ENCODE measurements around the gene LRAT.
"Not testable (repeated sequence)": the region's sequence is repeated elsewhere in the genome, so short reads cannot be mapped to it uniquely, and the experiment has no call there.

Gene LRAT

DNA sequence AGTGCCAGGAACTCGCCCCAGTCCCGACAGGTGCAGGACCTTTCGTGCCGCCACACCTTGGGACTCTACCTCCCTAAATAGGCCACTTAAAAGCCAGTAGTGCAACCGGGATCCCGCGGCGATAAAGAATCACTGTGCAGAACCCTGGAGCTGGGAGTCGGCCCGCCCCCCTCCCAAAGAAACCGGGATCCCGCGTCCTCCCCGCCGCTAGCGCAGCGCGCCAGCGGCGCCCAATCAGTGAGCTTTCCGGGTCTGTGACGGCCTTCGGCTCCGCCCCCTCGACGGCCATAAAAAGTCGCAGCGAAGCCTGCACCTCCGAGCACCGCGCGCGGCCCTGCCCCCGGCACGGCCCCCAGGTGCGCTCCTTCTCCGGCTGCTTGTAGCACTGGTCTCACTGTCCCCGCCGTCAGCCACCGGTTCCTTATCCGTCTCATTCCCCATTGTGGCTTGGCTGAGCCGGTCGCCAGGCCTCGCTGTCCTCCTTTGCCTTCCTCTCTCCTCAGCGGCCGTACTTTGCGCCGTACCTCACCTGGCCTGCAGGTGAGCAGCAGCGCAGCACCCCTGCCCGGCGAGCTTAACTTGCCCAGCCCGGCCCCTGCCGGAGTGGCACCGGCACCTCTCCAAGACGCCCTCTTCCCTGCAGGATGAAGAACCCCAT is at the start of gene LRAT:
Gene LRAT, plus strand, starts transcription at position 318 of the 658 bp plus-strand sequence. Its CDS starts 327 bp downstream, at position 645.
- no peak for DNase-seq

DNA sequence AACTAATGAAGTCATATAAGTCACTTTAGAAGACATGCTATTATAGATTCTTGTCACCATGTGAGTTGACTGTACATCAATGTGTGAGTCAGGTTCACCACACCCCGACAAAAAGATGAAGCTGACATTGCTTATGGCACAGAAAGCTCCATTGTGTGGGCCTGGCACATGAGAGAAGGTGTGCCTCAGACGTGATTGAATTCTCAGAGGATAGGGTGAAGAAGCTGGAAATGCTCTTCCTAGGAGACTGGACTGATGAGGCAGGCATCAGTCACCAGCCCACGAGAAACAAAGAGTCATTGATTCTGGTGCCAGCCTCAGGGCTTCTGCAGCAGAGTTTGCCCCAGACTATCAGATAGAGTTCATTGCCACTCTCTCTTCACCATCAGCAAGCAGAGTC is 35.9 kb upstream of the LRAT start:
- DNase-seq, result no peak

DNA sequence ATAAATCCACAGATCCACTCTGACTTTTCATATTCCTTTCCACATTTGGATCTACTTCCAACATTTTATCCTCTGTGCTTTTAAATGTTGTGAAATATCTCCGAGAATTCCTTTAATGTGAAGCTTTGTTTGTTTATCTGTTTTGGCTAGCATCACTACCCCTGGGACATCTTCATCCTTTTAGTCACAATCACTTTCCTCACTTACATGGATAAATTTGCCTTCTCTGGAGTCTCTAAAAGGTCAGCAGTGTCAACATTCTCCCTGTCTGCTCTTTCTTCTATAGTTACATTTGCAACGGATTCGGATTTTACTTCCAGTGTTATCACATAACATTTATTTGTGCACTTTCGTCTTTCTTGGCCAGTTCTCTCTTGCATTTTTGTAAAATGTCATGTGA is 34.2 kb upstream of the LRAT start:
- DNase-seq, result no peak

DNA sequence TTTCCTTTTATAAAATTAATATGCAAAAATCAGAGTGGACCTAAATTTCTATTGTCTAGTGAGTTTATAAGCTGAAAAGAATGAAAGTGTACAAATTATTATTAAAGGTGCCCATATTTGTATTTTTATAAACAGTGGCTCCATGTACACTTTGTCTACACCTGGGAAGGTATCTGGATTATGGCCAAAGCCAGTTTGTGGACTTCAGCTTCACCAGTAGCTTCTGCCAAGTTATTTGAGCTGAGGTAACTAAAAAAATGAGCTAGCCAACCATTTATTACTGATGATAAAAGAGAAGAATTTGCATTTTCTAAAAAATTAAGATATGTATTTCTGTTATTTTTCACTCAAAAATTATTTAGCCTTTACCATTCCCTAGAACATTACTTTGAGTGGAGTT is 32.3 kb upstream of the LRAT start:
- DNase-seq, result no peak

DNA sequence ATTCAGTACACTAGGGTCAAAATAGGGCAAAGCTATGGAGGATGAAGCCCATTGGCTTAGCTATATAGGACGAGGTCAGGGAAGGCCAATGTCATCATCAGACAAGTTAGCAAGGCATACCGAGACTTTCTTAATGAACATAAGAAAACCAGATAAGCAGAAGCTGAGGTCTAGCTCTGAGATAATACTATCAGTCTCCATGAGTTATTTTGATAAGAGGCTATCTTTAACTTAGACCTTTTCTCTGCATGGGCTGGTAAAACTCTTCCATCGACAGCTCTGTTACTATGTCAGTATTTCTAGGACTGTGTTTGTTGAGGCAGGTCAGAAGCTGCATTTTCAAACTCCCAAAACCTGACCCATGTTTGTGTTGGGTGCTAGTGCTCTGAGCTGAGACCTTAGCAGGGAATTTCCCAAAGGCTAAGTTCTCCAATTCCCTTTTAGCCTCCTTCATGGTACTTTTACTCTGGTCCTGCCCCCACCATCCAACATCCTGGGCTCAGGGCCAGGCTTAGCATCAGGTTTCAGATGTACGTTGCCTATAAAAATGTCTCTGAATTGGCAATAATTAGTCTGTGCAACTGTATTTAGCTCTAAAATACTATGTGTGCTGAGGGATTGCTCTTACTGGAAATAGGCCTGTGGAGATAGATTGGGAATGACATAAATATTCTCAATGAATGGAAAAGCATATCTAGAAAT is 29.3 kb upstream of the LRAT start:
- no peak for DNase-seq

DNA sequence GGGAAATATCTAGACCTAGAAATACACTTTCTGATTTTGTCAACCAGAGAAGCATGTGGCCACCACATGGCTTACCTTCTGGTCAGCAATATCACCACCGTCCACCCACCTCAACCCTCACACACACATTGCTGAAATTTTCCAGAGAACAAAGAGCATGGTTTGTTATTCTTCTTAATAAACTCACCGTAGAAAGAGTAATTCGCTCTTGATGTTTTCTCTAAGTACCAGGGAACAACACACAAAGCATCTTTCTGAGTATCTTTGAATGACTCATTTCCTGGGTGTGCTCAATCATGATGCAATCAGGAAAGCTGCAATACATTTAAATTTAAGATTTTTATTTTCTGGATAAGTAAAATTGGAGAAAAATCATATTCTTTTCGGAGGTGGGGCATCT is 24.7 kb upstream of the LRAT start:
- no peak for DNase-seq

DNA sequence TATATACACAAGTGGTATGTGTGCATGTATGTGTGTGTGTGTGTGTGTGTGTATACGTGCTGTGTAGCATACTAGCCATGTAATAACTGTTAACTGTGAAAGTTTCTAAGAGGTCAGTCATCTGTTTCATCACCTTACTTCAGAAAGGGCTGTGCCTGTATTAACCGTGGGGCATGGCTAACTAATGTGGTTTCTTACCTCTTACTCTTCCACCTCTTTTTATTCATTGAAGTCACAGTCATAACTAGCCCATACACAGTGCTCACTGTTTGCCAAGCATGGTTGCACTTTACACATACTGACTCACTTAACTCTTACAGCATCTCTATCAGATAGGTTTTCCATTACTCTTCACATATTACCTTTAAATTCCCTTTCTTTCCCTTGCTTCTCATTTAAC is 23.7 kb upstream of the LRAT start:
- DNase-seq, result no peak

DNA sequence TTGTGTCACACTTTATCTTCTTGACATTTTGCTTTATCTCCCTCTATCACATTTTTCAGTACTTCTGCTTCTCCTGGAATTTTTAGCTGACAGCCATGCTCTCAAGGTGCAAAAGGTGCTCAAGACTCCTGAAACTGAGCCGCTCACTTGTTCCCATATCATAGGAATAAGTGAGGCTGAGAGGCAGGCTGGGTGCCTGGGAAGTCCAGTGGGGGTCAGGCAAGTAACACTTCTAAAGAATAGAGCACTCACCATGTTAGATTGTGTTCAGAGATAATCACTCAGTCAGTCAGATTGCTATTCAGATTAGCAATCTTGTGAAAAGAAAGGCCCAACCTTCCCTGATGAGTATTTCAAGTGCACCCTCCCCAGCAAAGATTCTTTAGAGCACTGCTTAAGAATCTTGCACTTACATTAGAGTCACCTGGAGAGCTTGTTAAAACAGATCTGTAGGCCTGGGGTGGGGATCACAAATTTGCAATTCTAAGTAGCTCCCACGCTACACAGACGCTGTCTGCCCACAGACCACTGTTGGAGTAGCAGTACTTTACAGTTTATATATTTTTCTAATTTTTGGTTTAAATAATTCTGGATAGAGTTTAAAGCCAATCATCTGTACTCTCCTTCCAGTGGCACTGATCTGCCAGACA is 23.1 kb upstream of the LRAT start:
- no peak for DNase-seq

DNA sequence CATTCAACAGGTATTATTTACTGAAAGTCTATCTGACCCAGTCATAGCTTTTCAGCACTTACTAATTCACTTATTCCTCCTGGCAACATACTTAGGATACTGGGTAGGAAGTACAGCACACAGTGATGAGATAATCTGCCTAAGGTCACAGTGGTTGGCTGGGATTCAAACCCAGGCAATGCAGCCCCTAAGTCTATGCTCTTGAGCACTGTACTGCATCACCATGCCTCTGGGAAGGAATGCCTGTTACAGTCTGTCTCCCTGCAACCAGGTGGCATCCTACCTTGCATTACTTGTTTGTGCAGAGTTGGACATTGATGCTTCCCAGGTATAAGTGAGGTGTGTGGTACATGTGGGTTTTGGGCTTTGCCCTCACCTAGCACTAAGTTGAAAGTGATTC is 21.5 kb upstream of the LRAT start:
- DNase-seq, result no peak

DNA sequence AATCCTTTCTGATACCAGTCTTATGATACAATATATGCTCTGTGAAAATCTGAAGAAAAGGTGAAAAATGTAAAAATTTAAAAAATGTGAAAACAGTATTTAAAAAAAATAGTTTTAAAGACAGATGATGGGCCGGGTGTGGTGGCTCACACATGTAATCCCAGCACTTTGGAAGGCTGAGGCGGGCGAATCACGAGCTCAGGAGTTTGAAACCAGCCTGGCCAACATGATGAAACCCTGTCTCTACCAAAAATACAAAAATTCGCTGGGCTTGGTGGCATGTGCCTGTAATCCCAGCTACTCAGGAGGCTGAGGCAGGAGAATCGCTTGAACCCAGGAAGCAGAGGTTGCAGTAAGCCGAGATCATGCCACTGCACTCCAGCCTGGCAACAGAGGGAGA is 20.2 kb upstream of the LRAT start:
- not testable (repeated sequence) for DNase-seq

DNA sequence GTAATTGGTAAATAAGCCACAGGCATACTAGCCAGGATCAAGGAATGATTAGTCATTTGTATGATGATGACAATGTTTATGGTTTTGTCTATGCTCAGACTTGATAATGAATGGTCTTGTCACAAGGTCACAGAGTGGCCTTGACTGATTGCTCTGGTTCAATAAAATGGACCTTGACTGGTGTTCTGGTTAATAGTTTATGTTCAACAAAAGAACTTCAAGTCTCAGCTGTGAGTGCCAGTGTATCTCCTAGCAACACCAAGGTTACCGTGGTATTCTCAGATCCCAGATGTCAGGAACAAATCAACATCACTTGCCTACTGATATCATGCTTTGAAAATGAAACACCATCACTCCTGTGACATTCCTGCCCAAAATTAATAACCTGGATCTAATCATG is 16.3 kb upstream of the LRAT start:
- no peak for DNase-seq

DNA sequence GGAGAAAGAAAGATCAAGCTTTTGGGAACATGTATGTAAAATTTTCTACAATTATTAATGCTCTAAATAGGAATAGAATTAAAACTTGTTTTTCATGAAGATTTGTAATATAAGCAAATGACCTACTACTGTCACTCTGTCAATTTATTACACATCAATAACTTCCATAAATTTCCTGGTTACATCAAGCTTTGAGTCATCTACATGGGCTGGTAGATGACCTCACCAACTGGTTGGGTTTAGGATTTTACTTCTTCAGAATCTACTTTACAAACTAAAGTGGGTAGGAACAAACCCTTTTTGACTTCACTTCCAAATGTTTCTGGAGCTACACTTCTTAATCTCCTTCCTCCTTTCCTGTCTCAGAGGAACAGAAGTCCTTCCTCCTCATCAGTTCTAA is 12.0 kb upstream of the LRAT start:
- no peak for DNase-seq

DNA sequence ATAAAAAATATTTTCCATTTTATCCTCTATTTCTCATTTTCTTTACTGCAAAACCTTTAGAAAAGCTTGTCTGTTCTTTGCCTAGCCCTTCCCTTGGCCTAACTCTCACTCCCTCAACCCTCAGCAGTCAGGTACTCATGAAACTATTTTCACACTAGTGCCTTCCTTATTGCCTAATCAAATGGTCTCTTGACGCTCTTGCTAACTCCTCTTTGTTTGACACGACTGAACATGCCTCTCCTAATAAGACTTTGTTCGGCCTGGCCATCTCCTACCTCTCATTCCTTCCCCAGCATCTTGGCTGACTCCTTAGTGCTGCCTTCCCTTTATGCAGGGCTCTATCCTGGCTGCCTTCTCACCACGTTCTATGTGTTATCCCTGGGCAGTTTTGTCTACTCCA is 11.1 kb upstream of the LRAT start:
- no peak for DNase-seq

DNA sequence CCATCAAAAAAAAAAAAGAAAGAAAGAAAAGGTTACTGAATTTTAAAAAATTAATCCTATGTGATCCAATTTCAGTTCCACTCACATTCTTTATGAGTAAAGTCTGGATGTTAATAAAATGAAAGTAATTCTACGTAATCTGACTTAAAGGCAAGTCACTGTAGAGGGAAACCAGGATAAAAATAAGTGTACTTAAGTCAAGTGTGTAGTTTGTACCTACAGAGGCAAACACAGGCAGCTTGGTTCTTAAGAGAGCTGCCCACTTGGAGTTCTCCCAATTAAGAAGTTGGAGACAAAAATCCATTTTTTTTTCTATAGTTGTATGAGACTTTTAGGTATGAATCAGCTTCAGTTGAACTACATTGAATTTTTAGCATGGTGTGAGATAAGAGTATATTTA is 7.0 kb upstream of the LRAT start:
- DNase-seq, result no peak

DNA sequence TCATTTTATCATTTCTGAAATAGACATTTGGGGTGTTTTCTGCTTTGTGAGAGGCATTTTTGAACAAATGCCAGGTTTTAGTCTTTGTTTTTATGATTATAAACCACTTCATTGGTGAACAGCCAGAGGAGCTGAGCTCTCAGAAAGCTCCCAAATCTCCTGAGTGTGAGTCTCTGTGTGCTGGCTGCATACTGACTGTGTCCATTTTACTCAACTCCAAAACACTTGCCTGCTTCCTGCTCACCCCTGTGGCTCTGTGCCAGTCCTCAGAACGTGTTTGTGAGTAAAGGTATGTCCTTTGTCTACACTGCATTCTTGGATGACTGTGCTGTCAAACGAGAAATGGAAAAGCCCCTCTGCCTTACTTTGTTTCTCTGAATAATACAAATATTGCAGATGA is 5.4 kb upstream of the LRAT start:
- DNase-seq, result no peak

DNA sequence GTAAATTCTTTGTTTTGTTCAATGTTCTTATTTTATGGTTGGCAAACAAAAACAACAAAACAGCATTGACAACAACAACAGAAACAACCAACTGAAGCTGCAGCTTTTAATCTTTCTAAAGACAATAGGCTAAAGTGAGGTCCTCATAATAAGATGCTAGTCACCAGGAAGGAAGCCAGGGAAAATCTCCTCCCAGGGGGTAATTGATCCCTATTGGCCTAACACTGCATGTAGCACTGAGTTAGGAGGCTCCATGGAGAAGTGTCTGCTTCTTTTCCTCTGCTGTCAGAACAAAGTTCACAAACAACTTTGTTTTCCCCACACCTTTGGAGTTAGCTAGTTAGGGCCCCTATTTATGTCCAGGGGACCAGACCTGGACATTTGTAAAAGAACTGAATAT is 4.7 kb upstream of the LRAT start:
- no peak for DNase-seq

DNA sequence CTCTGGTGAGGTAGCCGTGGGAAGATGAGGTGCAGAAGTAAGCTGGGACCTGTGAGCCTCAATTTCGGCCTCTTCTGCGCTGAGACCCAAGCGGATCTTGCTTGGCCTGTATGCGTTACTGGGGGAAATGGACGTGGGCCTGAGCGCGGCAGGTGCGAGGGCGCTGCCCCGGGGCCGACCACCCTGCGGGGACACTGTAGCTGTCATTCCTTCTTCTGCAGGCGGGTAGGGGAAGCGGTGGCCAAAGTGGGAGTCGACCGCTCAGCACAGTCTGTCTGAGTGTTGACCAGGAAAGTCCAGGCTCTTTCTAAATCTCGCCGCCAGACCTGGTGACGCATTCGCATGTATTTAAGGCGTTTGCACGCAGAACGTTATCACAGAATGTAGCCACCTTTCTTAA is 3.3 kb upstream of the LRAT start:
- no peak for DNase-seq

DNA sequence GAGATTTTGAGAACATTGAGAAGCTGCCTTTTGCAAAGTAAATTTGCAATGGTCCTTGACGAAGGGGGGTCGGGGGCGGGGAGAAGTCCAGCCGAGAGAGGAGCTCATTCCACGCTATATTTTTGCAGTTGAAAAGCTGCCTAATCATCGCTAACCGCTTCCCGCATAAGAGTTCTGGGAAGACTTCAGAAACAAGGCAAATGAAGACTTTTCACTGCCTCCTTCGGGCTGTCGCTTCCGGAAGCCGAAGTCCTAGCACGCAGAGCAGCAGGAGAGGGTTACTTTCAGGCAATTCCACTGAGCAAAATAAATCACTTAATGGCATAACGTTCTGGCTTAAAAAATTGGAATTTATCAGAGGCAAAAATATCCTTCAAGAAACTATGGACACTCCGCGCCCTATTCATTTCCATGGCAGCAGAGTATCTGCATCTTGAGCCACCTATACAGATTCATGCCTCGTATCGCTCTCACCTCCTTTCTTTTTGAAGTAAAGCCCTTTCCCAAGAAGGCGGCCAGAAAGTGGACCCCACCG is 2.6 kb upstream of the LRAT start:
- no peak for DNase-seq

DNA sequence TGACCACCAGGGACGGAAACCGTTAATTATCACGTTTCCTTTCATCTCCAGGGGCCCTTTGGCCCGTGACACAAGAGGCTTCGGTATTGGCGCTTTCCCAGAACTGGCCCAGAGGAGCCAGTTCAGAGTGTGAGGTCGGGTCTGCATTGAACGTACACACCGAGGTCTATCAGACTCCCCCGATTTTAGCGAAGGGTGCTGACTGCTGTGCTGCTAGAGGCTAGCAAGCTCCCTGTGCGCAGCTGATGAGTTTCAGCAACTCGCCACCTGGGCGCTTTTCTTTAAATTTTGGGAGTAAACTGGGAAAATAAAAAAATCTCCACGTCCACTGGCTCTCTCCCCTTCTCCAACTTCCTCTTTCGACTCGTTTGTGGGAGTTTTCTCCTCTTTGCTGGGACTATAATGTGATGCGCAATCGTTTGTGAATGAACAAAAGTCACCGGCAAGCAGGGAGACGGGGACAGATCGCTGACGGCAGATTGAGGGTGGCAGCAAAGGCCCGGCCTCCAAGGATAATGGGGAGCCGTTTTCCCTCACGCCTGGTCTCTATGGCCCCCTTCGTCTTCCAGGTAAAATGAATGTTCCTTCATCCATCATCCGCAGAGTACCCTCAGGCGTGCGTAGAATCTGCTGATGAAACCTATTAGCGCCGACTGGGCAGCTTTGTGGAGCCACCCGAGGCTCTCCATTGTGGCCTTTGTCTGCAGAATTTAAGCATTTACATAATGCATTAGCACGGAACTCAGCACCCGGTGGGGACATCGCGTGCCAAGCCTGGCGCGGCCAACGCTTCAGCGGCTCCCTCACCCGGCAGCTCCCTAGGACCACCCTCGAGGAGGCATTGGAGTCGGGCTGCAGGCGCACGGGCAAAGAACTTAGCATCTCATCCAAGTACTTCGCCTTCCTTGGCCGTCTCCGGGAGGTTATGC is 1.6 kb upstream of the LRAT start:
- DNase-seq, result no peak

DNA sequence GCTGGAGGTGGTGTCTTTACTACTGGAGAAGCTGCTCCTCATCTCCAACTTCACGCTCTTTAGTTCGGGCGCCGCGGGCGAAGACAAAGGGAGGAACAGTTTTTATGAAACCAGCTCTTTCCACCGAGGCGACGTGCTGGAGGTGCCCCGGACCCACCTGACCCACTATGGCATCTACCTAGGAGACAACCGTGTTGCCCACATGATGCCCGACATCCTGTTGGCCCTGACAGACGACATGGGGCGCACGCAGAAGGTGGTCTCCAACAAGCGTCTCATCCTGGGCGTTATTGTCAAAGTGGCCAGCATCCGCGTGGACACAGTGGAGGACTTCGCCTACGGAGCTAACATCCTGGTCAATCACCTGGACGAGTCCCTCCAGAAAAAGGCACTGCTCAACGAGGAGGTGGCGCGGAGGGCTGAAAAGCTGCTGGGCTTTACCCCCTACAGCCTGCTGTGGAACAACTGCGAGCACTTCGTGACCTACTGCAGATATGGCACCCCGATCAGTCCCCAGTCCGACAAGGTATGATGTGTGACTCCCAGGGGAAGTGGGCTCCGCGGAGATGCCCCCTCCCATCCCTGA is 634 bp downstream of the LRAT start:
- DNase-seq, result no peak

DNA sequence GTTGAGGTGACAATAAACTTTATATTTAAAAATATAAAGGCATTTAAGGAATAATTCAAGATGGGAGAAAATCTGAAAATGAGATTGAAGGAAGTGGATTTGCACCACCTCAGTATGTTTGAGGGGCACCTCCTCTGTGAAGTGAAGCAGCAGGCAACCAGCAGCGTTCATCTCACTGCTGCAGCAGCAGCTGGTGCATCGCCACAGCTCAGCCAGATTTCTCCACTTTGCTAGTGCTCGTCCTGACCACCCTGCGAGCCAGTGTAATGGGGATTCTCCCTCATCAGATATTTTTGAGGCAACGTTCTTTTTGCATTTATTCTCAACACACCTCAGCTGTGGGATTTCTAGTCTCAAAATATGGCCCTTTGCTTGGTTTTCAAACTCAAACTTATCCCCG is 13.9 kb downstream of the LRAT start:
- DNase-seq, result no peak

DNA sequence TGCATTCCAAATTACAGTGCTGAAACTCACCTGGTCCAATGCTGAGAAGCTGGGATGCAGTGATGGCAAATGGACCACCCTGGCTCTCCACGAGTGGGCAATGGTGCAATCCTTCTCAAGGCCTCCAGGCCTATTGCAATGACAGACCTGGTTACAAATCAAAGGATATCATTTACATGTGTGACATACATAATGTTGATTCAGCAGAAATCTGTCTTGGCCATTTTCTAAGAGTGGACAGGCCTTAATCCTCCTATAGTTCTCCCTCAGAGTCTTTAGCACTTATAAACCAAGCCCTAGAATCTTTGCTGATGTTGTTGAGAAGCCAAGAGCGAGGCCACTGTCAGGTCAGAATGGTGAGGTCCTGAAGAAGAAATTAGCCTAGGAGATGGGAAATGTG is 17.1 kb downstream of the LRAT start:
- no peak for DNase-seq

DNA sequence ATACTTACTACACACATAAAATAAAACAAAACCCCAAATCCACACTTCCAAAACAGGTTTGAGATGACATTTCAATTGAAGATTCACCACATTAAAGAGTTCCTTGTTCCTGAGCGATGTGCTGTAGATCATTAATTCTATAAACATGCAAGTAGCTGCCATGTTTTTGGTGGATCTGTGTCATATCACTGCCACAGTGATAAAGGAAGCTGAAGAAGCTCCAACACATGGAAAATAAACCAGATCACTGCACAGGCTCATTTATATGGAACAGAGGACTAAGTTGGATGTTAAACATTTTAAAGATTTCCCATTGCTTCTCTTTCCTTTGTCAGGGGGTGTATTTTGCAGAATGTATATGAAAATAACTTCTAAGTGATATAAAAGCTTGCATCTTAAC is 34.5 kb downstream of the LRAT start:
- no peak for DNase-seq
